Mucosa of descending colon (tissue), 3 donors: ENCODE data around the gene RMDN3. TPM values are rescaled to one million over a fixed set of nuclear protein-coding genes. Genes with fewer than 3 reads are reported as not detected.
A peak's percentile ranks its signal among the peaks of the same experiment; 100 is the strongest.

Experiments used
- ATAC-seq: fragments of 200-7000 bp; cut with Tn5 transposase; one replicate; pipeline ENCODE4 v1.9.1; 2020; ENCODE audit warnings: mild to moderate bottlenecking, moderate library complexity
- DNase-seq, 3 donors: peaks; one replicate each; pipeline ENCODE4 v3.0.0-alpha.2; 2020
- H3K36me3 ChIP-seq: fragments of 200-600 bp; one replicate; pipeline ENCODE4 v1.8.0; 2021; ENCODE audit warnings: low read depth, mild to moderate bottlenecking
- H3K4me1 ChIP-seq: fragments of 200-600 bp; one replicate; pipeline ENCODE4 v1.8.0; 2021; ENCODE audit warnings: low read depth, mild to moderate bottlenecking
- H3K4me3 ChIP-seq: fragments of 200-600 bp; one replicate; pipeline ENCODE4 v1.8.0; 2021; ENCODE audit warnings: mild to moderate bottlenecking
- H3K9me3 ChIP-seq: fragments of 200-600 bp; one replicate; pipeline ENCODE4 v1.8.0; 2021; ENCODE audit warnings: mild to moderate bottlenecking
- CTCF ChIP-seq: fragments of 200-600 bp; IDR thresholded peaks from one replicate; pipeline ENCODE4 v1.8.0; 2022; ENCODE audit warnings: antibody characterized with exemption, mild to moderate bottlenecking
- intact Hi-C, 2 donors: fragments of 100-400 bp; cut with DNase I in 1 of 2; cut with micrococcal nuclease in 1 of 2; formaldehyde crosslinking; loops; one replicate each; pipeline versions ENCODE4 v1.11.0 to v1.11.1; 2022; cut with DNase I, micrococcal nuclease
- total RNA-seq, 3 donors: library from RNA; stranded (reverse); fragmentation: NEBNext Ultra II Directional in 2 of 3; extraction: Animal tissue kit (Norgen Biotek cat#: 25700) in 2 of 3; gene quantifications; one replicate each; pipeline versions ENCODE4 v1.2.1 to v1.2.4, GENCODE V29; 2021 to 2023
- donor health status: DM: no; HTN: no; CAD: no; lungs with moderate emphysema.
- donor health status: DM: no; HTN: no; CAD: no.
- donor health status: DM: no; HTN: yes; CAD: no.

Gene RMDN3
- total RNA-seq, 3 donors from 2014 or later, result 30.1 to 38.4 (median 37.8) TPM

- ATAC-seq (no peak), DNase-seq (no peak)
- Histone ChIP-seq H3K36me3 (no peaks in the 10 kb centered on the region), H3K4me3 (no peak overlapping the region), H3K4me1 (peaks cover 29% of the 10 kb centered on the region), H3K9me3 (no peaks in the 10 kb centered on the region)
- no peak for TF ChIP-seq CTCF
- intact Hi-C loops, result no loop called here
These were observed 41.5 kb upstream of the RMDN3 start for GRCh38 chr15:40796512-40796911.

DNA sequence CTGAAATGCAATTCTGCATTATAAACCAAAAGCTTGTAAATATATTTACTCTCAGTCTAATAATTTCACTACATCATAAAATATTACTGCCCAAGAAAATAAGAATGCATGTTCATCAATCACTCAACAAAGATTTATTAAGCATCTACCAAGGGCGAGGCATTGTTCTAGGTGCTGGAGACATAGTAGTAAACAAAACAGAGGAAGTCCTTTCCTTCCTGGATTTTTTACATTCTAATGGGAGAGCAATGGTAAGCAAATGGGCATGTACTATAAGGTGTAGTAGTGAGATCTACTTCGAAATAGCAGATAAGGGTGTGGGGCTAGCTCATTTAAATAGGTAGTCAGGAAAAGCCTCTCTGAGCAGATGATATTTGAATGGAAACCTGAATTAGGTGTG is 41.0 kb upstream of the RMDN3 start:
- peaks cover 29% of the 10 kb centered on the region for H3K4me1 ChIP-seq
- no peak overlapping the region for H3K4me3 ChIP-seq
- no peaks in the 10 kb centered on the region for H3K9me3 ChIP-seq
- DNase-seq (no peak), ATAC-seq (no peak)
- TF ChIP-seq CTCF, result no peak
- no peaks in the 10 kb centered on the region for H3K36me3 ChIP-seq
- intact Hi-C loops, result no loop called here

- Histone ChIP-seq H3K4me3 (no peak overlapping the region), H3K4me1 (peaks cover 41% of the 10 kb centered on the region), H3K36me3 (no peaks in the 10 kb centered on the region), H3K9me3 (no peaks in the 10 kb centered on the region)
- DNase-seq (peak; percentile 61 to 91 (median 77)), ATAC-seq (peak; percentile 94)
- intact Hi-C loops, result no loop called here
- TF ChIP-seq CTCF, result no peak
These were observed 38.3 kb upstream of the RMDN3 start for GRCh38 chr15:40793216-40793989.

DNA sequence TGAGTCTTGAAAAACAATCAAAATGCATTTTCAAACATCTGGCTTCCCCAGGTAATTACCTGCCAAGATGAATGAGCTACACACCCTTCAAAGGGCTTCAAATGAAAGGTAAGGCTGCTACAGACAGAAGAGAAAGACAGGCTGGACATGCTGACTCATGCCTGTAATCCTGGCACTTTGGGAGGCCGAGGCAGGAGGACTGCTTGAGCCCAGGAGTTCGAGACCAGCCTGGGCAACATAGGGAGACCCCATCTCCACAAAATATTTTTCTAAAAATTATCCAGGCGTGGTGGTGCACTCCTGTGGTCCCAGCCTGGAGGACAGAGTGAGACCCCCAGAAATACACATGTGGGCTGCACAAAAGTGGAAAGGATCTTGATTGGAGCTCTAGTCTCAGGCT is 37.3 kb upstream of the RMDN3 start:
- Histone ChIP-seq H3K4me3 (no peak overlapping the region), H3K4me1 (peaks cover 49% of the 10 kb centered on the region), H3K9me3 (no peaks in the 10 kb centered on the region), H3K36me3 (no peaks in the 10 kb centered on the region)
- intact Hi-C loops, result no loop called here
- peak in 1 of 3 donors; percentile 17 for DNase-seq
- ATAC-seq, result no peak
- no peak for TF ChIP-seq CTCF

DNA sequence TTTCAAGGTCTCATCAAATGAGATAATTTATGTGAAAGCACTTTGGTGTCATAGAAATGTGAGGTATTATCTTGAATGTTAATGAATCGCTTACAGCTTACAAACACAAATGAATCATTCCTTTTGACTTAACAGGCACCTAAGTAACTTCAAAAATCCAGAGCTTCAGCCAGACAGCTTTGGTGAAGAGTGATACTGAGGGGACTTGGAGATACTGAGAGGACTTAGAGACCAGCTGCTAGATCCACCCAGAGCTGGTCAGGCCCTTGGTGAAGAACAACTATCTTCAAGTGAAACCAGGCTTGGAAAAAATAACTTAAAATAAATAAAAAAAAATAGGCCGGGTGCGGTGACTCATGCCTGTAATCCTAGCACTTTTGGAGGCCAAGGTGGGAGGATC is 35.7 kb upstream of the RMDN3 start:
- no peaks in the 10 kb centered on the region for H3K36me3 ChIP-seq
- TF ChIP-seq CTCF, result no peak
- DNase-seq (no peak), ATAC-seq (no peak)
- no peak overlapping the region for H3K4me3 ChIP-seq
- H3K4me1 ChIP-seq, result peaks cover 54% of the 10 kb centered on the region
- no peaks in the 10 kb centered on the region for H3K9me3 ChIP-seq
- intact Hi-C loops, result no loop called here
